Gastrocnemius medialis (tissue), 4 donors: ENCODE results near the gene ZBTB21.

ENCODE experiments used
- POLR2A ChIP-seq, 2 donors: fragments of 450-650 bp; IDR thresholded peaks; one replicate each; pipeline ENCODE4 v1.6.1; 2017; ENCODE audit warnings: antibody characterized with exemption in 2 of 2, mild to moderate bottlenecking in 2 of 2, moderate library complexity in 2 of 2
- TF ChIP-seq, protein P1 (sequence below), 5 experiments: fragments of 450-650 bp in 3 of 5; fragments of 200-600 bp in 2 of 5; sonication (generic) in 2 of 5; IDR thresholded peaks in 4 of 5; conservative IDR thresholded peaks in 1 of 5; 1 replicate in 4 of 5; 2 replicates in 1 of 5; pipeline ENCODE4 v1.5.1; 2016 to 2019; ENCODE audit warnings: antibody characterized with exemption in 5 of 5, mild to moderate bottlenecking in 3 of 5, moderate library complexity in 3 of 5

DNA sequence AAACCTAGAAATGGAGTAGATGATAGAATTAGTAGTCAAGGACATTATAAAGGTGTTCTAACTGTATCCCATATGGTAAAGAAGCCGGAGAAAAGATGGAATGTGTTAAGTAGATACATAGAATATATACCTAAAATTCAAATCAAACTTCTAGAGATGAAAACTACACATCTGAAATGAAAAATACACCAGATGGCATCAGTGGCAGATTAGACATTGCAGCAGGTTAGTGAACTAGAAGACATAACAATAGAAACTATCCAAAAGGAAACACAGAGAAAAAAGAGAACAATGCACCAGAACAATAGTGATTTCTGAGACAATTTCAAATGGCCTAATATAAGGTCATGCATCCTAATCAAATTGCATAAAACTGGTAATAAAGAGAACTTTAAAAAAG, 26.9 kb downstream of the ZBTB21 start:
- TF ChIP-seq, protein P1, sequence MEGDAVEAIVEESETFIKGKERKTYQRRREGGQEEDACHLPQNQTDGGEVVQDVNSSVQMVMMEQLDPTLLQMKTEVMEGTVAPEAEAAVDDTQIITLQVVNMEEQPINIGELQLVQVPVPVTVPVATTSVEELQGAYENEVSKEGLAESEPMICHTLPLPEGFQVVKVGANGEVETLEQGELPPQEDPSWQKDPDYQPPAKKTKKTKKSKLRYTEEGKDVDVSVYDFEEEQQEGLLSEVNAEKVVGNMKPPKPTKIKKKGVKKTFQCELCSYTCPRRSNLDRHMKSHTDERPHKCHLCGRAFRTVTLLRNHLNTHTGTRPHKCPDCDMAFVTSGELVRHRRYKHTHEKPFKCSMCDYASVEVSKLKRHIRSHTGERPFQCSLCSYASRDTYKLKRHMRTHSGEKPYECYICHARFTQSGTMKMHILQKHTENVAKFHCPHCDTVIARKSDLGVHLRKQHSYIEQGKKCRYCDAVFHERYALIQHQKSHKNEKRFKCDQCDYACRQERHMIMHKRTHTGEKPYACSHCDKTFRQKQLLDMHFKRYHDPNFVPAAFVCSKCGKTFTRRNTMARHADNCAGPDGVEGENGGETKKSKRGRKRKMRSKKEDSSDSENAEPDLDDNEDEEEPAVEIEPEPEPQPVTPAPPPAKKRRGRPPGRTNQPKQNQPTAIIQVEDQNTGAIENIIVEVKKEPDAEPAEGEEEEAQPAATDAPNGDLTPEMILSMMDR (IDR thresholded peaks at IDR 0.05 in 4 of 5, conservative IDR thresholded peaks at IDR 0.05 in 1 of 5): no peak
- no peak for TF ChIP-seq POLR2A (IDR thresholded peaks at IDR 0.05)
